ENCODE data around the gene APBA1. TPM values are rescaled to one million over a fixed set of nuclear protein-coding genes. Genes with fewer than 3 reads are reported as not detected.
A peak's percentile ranks its signal among the peaks of the same experiment; 100 is the strongest.

APBA1 gene
- polyA plus RNA-seq, 1 experiment = 4.6 TPM

DNA sequence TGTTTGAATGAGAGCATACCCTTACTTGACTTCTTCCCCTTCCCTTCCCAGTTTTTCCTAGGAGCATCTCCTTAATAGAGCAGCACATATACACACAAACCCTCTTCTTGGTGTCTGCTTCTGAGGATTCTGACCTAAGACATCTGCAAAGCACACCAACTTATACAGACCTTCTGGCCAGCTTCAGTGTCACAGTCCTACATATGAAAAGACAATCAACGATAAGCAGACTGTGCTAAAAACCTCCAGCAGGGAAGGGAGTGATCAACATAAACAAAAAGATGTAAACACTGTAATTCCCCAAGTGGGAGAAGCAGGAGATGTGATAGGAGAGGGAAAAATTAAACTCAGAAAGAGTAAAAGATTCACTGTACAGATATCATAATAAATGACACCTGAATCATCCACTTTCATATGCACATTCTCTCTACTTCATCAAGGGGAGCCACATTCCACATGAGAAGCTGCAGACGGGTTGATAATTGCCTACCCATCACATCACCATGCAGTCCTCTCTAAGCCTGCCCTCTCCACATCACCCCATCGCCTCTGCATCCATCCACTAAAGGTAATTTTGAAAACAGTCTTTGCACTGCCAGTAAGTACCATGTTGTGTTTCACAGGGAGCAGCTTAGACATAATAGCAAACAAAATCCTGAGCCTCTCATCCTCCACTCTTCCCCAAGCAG lies 13.0 kb downstream of the APBA1 start:
- TF ChIP-seq, protein P1, sequence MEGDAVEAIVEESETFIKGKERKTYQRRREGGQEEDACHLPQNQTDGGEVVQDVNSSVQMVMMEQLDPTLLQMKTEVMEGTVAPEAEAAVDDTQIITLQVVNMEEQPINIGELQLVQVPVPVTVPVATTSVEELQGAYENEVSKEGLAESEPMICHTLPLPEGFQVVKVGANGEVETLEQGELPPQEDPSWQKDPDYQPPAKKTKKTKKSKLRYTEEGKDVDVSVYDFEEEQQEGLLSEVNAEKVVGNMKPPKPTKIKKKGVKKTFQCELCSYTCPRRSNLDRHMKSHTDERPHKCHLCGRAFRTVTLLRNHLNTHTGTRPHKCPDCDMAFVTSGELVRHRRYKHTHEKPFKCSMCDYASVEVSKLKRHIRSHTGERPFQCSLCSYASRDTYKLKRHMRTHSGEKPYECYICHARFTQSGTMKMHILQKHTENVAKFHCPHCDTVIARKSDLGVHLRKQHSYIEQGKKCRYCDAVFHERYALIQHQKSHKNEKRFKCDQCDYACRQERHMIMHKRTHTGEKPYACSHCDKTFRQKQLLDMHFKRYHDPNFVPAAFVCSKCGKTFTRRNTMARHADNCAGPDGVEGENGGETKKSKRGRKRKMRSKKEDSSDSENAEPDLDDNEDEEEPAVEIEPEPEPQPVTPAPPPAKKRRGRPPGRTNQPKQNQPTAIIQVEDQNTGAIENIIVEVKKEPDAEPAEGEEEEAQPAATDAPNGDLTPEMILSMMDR (IDR thresholded peaks at IDR 0.05; ENCODE audit: insufficient read depth, low read depth, low read length) = no peak
- Histone ChIP-seq H3K4me3 (ENCODE audit: low read depth, low read length) (no peak overlapping the region), H3K36me3 (ENCODE audit: control insufficient read depth, insufficient read depth, low read length) (no peaks in the 10 kb centered on the region; the same call in 1 of the 2 replicates), H3K27me3 (ENCODE audit: control insufficient read depth, insufficient read depth, low read length) (no peaks in the 10 kb centered on the region)
- no peak for DNase-seq (ENCODE audit: low read depth)
- POLR2A ChIA-PET = no interaction called here
- CTCF ChIA-PET = interaction anchor here (1.0 to 4.0 kb wide), 3 partner anchors 11 to 260 kb away, joined by 3 to 21 read pairs (median 3); partner anchors contain the start of gene APBA1

DNA sequence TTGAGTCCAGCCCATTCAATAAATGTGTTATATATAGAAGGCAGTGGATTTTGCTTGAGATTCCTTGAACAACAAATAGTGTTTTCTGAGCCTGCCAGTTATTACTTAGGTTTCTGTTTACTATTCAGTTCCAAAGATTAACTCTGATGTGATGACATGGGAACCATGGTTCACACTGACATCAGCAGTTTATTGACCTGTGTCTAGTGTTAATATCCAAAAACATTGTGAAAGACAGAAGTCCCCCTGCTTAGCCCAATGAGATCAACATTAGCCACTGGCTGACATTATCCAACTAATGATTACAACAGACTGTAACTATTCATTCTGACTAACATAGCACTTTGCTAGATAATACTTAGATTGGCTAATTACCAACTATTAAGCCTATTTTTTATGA lies 14.9 kb downstream of the APBA1 start:
- POLR2A ChIA-PET = no interaction called here
- no peak for DNase-seq (ENCODE audit: low read depth)
- CTCF ChIA-PET = no interaction called here

DNA sequence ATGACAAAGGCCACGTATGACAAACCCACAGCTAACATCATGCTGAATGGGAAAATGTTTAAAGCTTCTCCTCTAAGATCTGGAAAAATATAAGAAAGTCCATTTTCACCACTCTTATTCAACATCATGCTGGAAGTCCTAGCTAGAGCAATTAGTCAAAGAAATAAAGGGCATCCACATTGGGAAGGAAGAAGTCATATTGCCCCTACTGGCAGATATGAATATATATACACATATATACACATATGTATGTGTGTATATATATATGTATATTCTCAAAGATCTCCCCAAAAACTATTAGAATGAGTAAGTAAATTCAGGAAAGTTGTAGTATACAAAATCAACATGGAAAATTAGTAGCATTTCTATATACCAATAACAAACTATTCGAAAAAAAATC lies 17.1 kb downstream of the APBA1 start:
- ChIA-PET POLR2A (no interaction called here), CTCF (interaction anchor here (0.6 to 1.3 kb wide), 3 partner anchors 10 to 23 kb away, joined by 3 read pairs; no protein-coding TSS in a partner anchor)
- TF ChIP-seq, protein P1 (IDR thresholded peaks at IDR 0.05; ENCODE audit: insufficient read depth, low read depth, low read length) = no peak
- no peaks in the 10 kb centered on the region for H3K27me3 ChIP-seq (ENCODE audit: control insufficient read depth, insufficient read depth, low read length)
- no peaks in the 10 kb centered on the region; the same call in 1 of the 2 replicates for H3K36me3 ChIP-seq (ENCODE audit: control insufficient read depth, insufficient read depth, low read length)
- H3K4me3 ChIP-seq (ENCODE audit: low read depth, low read length) = no peak overlapping the region
- DNase-seq (ENCODE audit: low read depth) = no peak

More for the DNA sequence above, 14.9 kb downstream of the APBA1 start:
- Histone ChIP-seq H3K4me3 (ENCODE audit: low read depth, low read length) (no peak overlapping the region), H3K27me3 (ENCODE audit: control insufficient read depth, insufficient read depth, low read length) (no peaks in the 10 kb centered on the region), H3K36me3 (ENCODE audit: control insufficient read depth, insufficient read depth, low read length) (no peaks in the 10 kb centered on the region; the same call in 1 of the 2 replicates)
- TF ChIP-seq, protein P1 (IDR thresholded peaks at IDR 0.05; ENCODE audit: insufficient read depth, low read depth, low read length) = no peak

DNA sequence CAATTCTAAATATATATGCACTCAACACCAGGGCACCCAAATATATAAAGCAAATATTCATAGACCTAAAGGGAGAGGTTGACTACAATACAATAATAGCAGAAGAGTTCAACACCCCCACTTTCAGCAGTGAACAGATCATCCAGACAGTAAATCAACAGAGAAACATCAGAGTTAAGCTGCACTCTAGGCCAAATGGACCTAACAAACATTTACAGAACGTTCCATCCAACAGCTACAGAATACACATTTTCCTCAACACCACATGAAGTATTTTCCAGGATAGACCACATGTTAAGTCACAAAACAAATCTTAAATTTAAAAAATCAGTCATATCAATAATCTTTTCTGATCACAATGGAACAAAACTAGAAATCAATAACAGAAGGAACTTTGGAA lies 18.9 kb downstream of the APBA1 start:
- ChIA-PET POLR2A (no interaction called here), CTCF (interaction anchor here (1.2 to 1.6 kb wide), 3 partner anchors 8 to 20 kb away, joined by 3 read pairs; partner anchors contain the start of gene APBA1)
- no peaks in the 10 kb centered on the region for H3K27me3 ChIP-seq (ENCODE audit: control insufficient read depth, insufficient read depth, low read length)
- no peak overlapping the region for H3K4me3 ChIP-seq (ENCODE audit: low read depth, low read length)
- H3K36me3 ChIP-seq (ENCODE audit: control insufficient read depth, insufficient read depth, low read length) = no peaks in the 10 kb centered on the region; the same call in 1 of the 2 replicates
- TF ChIP-seq, protein P1 (IDR thresholded peaks at IDR 0.05; ENCODE audit: insufficient read depth, low read depth, low read length) = no peak
- DNase-seq (ENCODE audit: low read depth) = no peak

DNA sequence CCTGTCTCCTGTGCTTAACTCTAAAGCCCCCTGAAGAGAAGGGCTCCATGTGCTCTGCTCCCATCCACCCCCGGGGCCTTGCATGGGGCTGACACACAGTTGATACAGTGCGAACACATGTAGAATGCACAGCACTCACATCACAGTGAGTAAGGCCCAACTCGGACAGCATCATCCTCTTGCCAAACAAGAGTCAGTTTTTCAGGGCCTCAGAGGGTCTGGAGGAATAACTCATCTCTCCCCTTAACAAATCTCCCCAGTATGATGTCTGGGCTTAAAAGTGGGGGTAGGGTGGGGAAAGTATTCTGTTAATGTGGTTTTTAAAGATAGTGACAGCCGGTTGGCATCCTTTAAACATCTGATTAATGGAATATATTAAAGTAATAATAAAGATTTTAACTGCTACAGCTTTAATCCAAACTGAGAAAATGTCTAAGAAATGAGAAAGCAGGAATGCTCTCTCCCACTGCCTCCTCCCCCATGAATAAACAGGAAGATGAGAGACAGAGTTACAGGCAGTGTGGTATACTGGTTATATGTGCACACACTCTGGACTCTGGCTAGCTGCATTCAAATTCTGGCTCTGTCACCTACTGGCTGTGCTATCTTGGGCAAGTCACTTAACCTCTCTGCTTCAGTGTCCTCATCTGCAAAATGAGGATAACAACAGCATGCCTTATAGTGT lies 22.5 kb downstream of the APBA1 start:
- CTCF ChIA-PET = interaction anchor here (0.6 to 1.4 kb wide), 2 partner anchors 65 to 227 kb away, joined by 3 to 4 read pairs; no protein-coding TSS in a partner anchor
- TF ChIP-seq, protein P1 (IDR thresholded peaks at IDR 0.05; ENCODE audit: insufficient read depth, low read depth, low read length) = no peak

More for the DNA sequence above, 22.5 kb downstream of the APBA1 start:
- H3K27me3 ChIP-seq (ENCODE audit: control insufficient read depth, insufficient read depth, low read length) = no peaks in the 10 kb centered on the region
- H3K4me3 ChIP-seq (ENCODE audit: low read depth, low read length) = no peak overlapping the region
- H3K36me3 ChIP-seq (ENCODE audit: control insufficient read depth, insufficient read depth, low read length) = no peaks in the 10 kb centered on the region
- peak; percentile 31 for DNase-seq (ENCODE audit: low read depth)
- POLR2A ChIA-PET = no interaction called here

Measured in BJ (cell line).